Fibroblast of lung (primary cell): ENCODE data around the gene CDK13.

Experiments
- CTCF ChIP-seq, 2 donors: IDR thresholded peaks in 1 of 2; conservative IDR thresholded peaks in 1 of 2; 1 replicate in 1 of 2; 2 replicates in 1 of 2; pipeline ENCODE4 v1.5.1; 2011 to 2012; ENCODE audit warnings: low read length in 2 of 2, control low read depth in 1 of 2, inconsistent platforms in 1 of 2, low read depth in 1 of 2, mild to moderate bottlenecking in 1 of 2
- EZH2 ChIP-seq: IDR thresholded peaks from 2 replicates; pipeline ENCODE4 v1.5.1; 2012; ENCODE audit warnings: low read length, control low read depth, mild to moderate bottlenecking; ENCODE audit errors: missing control alignments

DNA sequence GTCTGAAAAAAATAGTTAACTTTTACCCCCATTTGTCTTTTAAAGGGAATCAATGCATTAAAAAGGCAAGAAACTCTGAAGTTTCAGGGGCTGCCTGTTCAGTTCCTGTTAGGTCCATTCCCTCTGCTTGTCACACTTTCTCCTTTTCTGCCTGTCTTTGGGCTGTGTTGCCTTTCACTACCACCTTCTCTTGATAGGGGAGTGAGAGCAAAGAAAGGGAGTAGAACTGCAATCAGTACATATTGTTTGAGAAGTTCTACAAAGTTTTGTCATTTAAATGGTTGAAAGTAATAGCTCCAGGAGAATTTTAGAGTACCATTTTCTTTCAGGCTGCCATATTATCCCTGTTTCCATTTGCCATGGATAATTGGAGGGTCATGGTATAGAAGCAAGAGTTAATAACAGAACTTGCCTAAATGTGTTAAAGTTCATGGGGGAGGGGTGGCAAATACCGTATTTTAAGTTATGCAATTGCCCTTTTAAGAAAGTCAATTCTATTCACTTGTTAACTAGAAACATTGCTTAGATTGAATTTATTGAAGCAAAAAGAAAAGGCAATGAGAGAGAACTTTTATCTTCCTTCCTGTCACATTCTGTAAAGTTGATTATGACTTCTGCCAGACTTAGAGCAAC lies 145.8 kb downstream of the CDK13 start:
- TF ChIP-seq CTCF (conservative IDR thresholded peaks at IDR 0.05 in 1 of 2, IDR thresholded peaks at IDR 0.05 in 1 of 2; ENCODE audit: low read depth in 1 of 2, low read length in 2 of 2), result no peak
- no peak for TF ChIP-seq EZH2
